HG02884 (cell line): ENCODE measurements around the gene L1CAM.

Source experiments
- ATAC-seq: cut with Tn5 transposase; IDR thresholded peaks from one replicate; pipeline ENCODE4 v1.9.1; 2021; ENCODE audit warnings: mild to moderate bottlenecking, moderate library complexity; ENCODE audit not compliant: unreplicated experiment

The L1CAM gene

DNA sequence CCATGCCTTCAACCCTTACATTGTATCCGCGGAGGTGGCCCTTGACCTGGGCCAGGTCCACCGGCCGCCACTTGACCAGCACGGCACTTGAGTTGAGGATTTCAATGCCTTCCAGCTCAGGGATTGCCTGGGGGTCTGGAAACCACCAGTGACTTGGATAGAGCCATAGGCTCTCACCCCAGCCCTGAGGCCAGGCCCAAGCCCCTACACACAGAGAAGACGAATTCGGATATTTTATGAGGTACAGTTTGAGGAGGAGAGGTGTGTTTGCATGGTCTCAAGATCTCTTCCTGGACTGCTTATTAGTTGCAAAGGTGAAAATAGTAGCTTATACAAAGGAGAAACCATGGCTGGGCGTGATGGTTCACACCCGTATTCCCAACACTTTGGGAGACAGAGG lies 20.3 kb downstream of the L1CAM start:
- no peak for ATAC-seq

DNA sequence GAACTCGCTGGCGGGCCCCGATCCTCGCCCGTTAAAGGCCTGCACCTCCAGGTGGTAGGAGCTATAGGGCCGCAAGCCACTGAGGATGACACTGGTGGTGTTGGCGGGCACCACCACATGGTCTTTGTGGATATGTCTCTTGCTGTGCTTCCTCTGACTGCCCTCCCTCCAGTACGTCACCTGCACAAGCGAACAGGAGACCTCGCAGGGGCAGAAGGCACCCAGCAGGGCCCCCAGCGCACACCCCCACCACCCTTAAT lies 20.7 kb downstream of the L1CAM start:
- no peak for ATAC-seq

DNA sequence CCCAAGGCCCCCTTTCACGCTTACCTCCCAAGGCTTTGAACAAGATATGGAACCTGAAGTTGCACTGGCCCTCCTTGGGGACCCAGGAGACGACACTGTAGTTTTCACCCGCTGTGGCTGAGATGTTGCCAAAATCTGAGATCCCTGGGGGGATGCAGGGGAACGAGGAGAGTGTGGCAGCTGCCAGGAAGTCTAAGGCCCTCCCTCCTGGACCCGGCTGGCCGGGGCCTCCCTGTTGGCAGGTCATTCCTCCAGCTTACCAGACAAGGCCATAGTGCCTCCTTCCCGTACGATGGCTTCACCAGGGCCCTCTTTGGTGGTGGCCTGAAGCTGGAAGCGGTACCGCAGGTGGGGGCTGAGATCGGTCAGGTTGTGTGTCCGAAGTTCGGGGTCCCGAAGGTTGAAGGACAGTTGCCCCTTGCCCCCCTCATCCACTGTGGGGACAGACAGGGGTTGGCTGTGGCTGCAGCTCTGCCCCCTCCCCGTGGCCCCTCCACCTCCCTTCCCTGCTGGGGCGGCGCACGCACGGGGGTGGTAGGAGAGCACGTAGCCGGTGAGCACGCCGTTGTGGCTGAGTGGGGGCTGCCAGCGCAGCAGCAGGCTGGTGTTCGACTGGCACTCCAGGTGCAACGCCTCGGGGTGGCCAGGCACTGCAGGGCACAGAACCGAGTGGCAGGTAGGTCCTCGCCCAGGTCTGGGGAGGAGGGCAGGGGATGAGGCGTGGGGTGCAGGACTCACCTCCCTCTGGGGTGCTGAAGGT lies 21.2 kb downstream of the L1CAM start:
- ATAC-seq, result no peak

DNA sequence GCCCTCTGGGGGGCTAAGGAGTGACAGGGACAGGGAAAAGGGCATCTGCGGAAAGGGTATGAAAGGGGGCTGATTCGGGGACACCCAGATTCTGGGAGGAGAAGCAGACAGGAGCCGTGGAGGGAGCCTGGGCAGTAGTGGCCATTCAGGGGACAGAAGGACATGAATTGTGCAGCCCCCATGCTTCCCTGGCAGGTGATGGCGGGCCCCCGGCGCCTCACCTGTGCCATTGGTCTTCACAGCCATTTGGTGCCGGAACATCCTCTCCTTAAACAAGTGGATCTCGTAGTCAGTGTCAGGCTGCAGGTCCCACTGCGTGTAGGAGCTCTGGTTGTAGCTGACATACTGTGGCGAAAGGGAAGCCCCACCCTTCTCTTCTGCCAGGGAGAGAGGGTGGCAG lies 21.9 kb downstream of the L1CAM start:
- ATAC-seq, result no peak

DNA sequence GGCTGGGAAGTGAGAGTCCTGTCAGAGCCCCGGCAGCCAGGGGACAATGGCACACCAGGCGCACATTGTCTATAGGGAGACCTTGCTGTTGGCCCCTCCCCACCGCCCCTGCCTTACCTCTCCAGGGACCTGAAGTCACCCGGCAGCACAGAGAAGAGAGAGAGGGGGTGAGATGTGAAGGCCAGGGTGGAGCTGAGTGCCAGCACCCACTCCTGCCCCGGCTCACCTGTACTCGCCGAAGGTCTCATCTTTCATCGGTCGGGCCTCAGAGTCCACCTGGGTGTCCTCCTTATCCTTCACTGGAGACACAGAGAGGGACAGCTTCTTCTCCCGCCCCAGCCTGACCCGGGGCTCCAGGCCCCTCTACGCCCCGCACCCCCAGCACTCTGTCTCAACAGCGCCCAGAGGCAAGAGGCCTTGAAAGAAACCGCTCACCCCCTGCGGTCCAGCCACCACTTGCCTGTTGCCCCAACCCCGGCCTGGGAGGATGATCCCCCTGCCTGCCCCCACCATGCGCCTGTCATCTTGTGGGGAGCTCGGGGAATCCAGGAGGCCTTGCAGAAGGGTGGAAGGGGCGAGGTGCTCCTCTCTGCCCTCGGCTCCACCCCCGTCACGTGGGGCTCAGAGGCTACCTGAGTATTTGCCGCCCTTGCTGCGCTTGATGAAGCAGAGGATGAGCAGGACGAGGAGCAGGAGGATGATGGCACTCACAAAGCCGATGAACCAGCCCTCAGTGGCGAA lies 22.6 kb downstream of the L1CAM start:
- ATAC-seq, result no peak

DNA sequence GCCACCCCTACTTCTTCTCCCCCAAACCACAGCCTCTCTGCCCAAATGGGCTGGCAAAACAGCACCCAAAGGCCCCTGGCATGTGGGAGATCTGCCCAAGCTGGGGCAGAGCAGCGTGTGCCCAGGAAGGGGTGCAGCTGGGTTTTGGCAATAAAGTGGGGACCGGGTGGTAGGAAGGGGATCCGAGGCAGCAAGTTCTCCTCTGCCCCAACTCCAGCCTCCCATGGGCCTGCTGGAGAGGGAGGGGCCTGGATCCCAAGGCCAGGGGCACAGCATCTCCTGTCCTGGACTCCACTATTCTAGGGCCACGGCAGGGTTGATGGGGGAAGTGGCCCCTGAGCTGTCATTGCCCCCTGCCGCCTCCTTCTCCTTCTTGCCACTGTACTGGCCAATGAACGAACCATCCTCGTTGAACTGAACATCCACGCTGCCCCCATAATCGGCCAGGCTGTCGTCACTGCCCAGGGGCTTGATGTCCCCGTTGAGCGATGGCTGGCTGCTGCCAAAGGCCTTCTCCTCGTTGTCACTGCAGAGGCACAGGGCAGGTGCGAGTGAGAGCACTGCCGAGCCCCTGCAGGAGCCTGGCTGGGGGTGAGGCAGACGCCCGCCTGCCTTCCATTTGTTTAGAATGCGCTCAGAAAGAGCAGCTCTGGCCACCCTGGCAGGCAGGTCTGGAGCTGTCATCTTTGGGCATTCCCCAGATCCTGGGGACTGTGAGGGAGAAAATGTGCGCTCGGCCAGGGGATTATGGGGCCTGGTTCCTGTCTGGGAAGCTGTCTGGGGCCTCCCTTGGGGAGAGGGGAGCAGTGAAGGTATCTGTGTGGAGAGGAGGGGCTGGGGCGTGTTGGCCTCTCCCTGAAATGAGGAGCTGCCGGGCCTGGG lies 23.4 kb downstream of the L1CAM start:
- no peak for ATAC-seq

DNA sequence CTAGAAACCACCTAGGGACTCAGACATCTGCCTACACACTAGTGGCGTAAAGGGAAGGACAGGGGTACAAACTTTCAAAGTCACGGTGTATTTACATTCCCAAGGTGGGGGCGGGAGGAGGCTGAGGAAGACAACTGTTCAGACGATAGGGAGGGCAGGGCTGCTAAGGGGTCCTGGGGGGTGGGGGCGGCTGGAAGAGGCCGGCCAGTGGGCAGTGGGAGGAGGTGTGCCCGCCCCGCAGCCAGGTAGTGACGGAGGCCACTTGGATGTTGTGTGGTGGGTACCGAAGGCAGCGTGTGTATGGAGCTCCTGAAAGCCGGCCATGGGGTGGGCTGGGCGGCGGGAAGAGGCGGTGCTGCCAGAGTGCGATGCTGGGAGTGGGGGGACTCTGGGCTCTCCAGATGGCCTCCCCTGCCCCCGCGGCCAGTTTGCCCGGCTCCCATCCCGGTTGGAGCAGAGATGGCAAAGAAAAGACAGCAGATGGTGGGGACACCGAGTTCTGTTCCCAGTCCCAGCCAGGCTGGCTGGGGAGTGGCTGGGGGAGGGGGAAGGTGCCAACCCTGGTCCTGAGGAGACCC lies 24.2 kb downstream of the L1CAM start:
- no peak for ATAC-seq

DNA sequence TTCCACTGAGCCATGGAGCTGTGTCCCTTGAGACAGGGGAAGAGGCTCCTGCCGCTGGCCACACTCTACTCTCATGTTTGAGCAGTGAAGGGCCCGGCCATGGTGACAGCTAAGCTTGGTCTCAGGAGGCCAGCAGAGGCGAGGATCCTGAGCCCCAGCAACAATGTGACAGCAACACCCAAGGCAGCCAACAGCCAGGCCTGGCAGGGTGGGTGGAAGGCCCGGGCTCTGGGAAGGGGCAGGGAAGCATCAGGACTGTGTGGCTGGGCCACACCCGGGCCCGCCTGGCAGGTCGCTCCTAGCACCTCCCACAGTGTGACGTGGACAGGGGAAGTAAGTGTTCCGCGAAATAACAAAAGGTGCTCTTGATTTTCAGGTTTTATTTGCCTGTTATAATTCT lies 24.8 kb downstream of the L1CAM start:
- no peak for ATAC-seq

DNA sequence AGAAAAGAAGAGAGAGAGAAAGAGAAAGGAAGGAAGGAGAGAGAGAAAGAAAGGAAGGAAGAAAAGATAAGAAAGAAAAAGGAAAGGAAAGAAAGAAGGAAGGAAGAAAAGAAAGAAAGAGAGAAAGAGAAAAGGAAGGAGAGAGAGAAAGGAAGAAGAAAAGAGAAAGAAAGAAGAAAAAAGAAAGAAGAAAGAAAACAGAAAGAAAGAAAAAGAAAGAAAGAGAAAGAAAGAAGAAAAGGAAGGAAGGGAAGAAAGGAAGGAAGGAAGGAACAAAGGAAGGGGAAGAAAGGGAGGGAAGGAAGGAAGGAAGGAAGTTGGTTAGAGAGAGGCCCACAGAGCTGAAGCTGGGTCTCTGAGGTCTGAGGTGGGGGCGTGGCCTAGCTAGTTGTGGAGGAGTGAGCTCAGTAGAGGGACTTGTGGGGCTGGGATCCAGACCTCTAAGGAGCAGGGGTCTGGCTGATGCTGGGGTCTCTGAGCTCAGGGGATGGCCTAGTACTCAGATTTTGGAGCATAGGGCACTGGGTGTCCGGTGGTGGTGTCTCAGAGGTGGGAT lies 28.5 kb downstream of the L1CAM start:
- no peak for ATAC-seq

DNA sequence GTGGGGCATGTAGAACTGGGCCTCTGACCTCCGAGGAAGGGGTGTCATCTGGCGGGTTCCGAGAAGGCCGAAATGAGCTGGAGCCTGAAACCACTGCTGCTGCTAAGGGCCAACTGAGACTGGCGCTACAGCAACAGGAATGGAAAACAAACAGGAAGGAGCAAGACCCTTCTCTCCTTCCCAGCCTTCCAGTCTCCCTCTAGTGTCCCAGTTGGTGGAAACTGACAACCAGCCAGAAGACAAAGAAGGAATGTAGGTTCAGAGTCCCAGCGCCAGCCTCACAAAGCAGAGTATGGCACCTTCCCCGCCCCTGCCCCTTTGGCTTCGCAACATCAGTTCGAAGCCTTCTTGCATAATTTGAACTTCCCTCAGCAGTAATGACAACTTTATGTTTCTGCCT lies 31.3 kb downstream of the L1CAM start:
- no peak for ATAC-seq

DNA sequence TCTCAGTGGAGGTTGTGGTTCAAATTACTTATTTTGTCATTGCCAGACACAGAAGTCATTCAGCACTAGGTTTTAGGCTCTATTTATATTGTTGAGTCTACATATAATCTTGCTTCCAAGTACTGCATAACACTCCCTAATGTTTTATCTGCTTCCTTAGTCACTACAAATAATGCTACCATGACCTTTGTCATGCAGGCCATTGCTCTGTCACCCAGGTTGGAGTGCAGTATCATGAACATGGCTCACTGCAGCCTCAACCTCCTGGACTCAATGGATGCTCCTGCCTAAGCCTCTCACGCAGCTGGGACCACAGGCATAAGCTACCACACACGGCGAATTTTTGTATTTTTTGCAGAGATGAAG lies 32.1 kb downstream of the L1CAM start:
- no peak for ATAC-seq

DNA sequence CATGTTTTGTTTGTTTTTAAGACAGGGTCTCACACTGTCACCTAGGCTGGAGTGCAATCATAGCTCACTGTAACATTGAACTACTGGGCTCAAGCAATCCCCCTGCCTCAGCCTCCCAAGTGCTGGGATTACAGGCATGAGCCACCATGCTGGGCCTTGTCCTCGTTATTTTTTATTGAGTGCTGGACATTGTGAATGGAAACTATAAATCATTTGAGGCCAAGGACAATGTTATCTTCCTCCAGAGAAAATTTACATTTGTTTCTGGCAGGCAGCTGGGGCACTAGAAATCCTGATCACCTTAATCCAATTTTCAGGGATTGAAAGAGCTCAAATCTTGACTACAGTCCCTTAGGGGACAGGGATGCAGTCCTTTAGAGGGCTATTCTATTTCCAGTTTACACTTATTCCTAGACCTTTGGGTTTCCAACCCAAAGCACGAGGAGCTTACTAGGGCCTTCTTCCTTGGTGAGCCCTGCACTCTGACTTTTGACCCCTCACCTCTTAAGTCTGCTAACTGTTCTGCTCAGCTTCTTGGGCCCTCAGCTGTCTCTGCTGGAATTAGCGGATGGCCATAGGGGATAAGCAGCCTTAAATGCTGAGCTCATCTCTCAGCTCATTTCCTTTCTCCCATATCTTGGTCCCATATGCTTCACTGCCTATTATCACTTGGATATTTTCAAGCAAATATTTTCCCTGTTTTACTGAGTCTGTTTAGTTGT lies 32.6 kb downstream of the L1CAM start:
- ATAC-seq, result no peak

DNA sequence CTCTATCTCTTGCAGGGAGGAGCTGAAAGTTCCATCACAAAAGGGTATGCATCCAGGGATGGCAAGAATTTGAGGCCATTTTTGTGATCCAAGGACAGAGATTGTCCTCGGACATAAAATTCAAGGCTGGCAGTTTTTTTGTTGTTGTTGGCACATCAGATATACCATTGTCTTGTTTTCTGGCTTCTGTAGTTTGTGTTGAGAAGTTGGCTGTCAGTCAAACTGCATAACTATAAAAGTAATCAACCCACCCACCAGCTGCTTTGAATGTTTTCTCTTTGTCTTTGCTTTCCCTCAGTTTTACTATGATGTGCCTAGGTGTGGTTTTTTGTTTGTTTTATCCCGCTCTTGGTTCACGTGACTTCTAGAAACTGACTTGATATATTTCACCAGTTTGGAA lies 34.0 kb downstream of the L1CAM start:
- no peak for ATAC-seq

DNA sequence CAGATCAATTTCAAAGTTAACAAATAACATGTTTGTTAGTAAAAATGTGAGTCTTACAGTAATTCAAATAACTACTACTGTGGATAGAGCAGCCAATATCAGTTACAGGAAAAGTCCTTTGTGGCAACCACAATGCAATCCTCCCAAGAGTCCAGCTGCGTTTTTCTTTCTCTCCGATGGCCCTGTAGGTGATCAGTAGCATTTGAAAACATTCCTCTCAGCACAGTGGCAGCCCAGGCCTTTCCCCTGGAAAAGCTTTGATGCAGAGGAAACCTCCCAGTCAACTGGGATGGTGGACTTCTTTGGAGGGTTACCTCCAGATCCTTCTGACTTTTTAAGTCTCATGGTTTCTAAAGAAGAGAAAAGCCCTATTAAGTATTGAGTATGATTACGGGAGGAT lies 37.6 kb downstream of the L1CAM start:
- ATAC-seq, result no peak

DNA sequence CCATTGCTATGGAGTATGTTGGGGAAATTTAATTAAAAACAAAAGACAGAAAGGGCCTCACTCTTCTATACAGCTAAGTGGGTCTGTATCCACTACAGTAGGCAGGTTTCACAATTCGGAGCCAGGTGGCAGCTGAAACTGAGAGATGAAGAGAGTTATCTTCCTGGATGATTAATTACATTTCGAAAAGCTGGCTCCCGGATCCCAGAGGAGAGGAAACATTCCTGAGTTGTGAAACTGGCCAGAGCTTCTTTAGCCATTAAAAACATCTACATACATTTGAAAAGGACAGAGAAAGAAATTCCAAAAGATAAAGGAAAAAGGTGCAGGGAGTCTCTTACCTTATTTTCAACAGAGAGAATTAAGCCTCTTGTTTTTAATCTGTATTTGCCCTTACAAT lies 40.1 kb downstream of the L1CAM start:
- no peak for ATAC-seq

DNA sequence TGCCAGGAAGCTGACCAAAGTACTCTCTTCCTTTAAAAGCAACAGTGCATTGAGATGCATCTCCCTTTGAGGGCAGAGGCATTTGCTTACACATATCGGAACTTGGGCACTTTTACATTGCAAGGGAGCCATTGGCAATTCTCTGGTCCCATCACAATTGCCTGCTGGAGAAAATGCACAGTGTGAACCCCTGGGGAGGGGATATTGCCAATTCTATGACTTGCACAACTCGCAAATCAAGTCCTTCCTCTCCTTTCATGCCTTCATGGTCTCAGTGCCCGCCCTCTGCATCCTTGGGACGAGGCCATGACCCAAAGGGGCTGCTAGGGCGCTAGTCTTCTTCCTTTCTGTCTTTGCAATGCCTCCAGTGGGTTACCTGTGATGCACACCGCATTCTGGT lies 40.8 kb downstream of the L1CAM start:
- ATAC-seq, result no peak

DNA sequence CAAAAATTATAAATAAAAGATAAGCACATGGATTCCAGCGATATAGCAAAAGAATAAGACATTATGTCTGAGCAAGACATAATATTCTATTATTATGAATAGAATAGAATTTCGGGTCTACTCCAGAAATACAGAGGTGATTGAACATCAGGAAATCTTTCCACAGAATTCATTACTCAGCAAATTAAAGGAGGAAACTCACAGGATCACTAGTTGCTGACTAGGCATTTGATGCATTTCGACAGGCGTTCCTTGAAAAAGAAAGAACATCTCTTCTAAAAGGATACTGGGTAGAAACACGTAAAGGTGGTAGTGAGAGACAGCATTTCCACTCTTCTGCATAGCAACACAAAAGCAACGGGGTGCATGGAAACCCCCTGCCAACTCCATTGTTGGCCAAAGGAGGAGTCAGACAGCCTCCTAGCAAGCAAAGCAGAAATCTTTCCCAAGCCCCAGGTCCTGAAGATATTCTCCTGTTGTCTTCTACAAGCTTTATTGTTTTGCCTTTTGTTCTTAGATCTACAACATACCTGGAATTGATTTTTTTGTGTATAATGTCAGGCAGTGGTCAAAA lies 41.4 kb downstream of the L1CAM start:
- no peak for ATAC-seq

DNA sequence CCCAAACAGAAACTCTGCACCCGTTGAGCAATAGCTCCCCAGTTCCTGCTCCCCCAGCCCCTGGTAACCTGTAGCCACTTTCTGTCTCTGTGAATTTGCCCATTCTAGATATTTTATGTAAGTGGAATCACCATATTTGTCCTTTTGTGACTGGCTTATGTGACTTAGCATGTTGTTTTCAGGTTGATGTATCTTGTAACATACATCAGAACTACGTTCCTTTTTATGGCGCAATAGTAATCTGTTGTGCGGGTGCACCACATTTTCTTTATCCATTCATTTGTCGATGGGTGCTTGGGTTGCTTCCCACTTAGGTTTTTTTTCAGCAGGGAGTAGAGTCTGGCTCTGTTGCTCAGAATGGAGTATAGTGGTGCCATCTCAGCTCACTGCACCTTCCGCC lies 49.1 kb downstream of the L1CAM start:
- ATAC-seq, result no peak

DNA sequence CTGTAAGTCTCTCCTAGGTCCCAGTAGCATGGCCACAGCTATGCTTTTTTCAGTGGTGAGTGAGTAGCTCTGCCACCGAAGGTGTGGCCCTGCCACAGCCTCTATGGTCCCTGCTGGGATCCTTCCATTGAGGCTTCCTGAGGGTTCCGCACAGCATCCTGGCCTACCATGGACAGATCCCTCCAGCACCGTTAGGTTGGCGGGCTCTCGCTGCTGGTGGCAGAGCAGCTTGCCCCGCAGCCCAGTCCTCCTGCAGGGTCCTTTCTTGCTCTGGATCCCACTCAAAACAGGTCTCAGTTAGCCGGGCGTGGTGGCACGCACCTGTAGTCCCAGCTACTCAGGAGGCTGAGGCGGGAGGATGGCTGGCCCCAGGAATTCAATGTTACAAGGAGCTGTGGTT lies 53.2 kb downstream of the L1CAM start:
- ATAC-seq, result no peak

DNA sequence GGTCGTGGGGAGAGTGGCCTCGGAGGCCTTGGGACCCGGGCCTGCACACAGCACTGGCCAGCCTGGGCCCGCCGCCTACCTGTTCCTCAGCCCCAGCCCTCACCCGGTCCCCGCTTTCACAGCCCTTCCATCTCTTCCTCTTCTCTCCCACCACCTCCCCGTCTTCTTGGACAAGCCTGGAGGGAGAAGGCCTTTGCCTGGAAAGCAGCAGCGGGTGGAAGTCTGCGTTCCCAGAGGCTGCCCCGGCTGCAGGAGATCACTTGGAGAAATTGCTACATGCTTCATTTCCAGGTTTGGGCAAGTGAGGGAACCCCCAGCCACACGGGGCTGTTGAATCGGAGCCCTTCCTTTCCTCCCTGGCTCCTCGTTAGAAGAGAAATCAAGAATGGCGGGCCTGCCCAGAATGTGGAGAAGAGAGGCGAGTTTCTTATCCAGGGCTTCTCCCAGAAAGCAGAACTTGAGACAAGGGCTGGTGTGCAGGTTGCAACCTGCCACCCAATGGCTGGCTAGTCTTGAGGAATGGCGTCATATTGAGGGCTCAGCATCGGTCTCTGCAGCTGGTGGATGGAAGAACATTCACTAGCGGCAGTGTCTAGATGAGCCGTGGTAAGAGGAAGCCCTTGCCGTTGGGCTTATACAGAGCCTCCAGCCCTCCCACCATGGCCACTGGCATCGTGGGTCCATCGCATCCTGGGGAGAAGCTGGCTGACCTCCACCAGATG lies 54.4 kb downstream of the L1CAM start:
- no peak for ATAC-seq
